NCI-H345 treated with DMSO at 0.1 percent for 48 hours (cell line): ENCODE results near the gene FMNL3.

ENCODE experiments used
- DNase-seq: peaks from one replicate; lab custom pipeline; 2025; ENCODE audit not compliant: unreplicated experiment; lab: John Stamatoyannopoulos, UW

The FMNL3 gene

DNA sequence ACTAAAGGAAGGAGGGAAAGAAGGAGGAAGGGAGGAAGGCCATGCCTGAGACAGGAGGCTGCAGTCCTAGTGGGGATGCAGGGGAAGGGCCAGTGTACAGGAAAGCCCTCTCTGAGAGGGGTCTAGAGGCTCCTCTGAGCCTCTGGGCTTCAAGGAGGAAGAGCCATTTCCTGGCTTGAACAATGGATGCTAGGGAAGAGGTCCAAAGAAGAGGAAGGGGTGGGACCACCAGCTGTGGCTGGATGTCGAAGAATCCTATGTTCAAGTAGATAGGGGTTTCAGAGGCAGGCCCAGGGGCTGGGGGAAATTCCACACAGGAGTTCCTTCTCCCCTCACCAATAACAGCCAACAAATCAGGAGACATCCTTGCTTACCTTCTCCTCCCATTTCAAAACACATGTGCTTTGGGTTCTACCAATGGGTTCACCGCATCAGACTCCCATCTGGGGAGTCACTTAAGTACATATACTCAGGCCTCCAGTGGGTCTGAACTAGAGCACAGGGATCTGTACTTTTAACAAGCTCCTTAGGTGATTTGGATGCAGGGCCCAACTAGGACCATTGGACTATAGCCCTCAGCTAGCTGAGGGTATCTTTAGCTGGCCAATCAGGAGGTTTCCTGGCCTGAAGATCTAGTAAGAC, 51.5 kb downstream of the FMNL3 start:
- DNase-seq: no peak

DNA sequence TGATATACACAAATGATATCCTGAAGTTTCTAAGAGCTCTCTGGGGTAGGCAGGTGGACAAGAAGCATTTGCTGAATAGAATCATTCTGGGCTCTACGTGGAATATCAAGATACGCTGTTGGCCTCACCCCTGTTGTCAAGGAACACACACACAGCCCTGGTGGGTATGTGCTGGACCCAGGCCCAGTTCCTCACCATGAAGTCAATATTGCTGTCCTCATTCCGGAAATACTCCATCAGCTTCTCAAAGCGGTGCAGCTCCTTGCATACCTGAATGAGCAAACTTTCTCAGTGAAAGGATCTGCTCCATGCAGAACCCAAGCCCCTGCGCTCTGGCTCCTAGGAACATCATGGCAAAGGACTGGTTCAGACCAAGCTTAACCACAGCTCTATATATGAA, 52.5 kb downstream of the FMNL3 start:
- DNase-seq: no peak

GRCh38 chr12:49652921-49653520, 54.2 kb downstream of the FMNL3 start:
- DNase-seq: no peak

DNA sequence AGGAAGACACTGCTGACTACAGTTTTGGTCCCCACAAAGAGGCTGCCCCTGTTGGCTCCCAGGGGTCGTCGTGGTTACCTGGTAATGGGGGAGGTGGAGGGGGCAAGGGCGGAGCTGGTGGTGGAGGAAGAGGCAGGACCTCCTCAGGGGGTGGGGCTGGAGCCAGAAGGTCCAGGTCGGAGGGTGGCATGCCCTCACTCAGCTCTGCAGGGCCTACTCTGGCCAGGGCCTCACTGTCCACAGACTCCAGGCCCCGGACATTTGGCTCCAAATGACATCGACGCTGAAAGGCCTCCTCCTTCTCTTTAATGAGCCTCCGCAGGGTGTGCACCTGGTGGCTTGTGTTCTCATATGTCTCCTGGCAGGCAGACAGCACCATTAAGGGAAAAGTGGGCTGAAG, 55.4 kb downstream of the FMNL3 start:
- DNase-seq: no peak

DNA sequence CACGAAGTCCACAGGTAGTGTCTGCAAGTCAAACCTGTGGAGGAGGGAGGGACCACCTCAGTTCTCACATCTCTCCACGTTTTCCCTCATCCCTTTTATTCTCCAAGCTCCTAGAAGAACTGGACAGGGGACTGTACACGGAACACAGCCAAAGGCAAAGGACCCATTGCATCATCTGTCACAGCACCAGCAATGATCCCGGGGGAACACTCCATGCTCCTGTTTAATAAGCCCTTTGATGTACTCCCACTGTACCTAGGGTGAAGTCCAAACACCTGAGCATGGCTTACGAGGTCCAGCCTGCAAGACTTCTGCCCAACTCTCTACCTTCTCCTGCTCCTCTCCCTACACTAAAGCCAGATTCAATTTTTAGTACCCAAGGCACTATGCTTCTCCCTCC, 57.3 kb downstream of the FMNL3 start:
- DNase-seq: no peak

GRCh38 chr12:49649445-49649844, 57.8 kb downstream of the FMNL3 start:
- no peak for DNase-seq

DNA sequence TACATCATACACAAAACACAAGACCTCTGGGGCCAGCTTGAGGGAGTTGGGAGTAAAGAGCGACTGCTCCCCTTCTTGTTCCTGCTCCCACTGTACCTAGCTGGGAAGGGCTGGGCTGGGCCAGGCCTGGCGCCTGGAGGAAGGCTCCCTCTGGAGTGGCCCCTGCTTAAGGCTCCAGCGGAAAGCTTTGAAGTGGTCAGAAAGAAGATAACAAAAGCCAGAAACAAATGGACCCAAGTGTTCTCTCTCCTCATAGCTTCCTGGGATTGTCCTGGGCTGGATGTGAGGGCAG, 58.5 kb downstream of the FMNL3 start:
- DNase-seq: no peak

GRCh38 chr12:49647827-49648711, 59.1 kb downstream of the FMNL3 start:
- no peak for DNase-seq

DNA sequence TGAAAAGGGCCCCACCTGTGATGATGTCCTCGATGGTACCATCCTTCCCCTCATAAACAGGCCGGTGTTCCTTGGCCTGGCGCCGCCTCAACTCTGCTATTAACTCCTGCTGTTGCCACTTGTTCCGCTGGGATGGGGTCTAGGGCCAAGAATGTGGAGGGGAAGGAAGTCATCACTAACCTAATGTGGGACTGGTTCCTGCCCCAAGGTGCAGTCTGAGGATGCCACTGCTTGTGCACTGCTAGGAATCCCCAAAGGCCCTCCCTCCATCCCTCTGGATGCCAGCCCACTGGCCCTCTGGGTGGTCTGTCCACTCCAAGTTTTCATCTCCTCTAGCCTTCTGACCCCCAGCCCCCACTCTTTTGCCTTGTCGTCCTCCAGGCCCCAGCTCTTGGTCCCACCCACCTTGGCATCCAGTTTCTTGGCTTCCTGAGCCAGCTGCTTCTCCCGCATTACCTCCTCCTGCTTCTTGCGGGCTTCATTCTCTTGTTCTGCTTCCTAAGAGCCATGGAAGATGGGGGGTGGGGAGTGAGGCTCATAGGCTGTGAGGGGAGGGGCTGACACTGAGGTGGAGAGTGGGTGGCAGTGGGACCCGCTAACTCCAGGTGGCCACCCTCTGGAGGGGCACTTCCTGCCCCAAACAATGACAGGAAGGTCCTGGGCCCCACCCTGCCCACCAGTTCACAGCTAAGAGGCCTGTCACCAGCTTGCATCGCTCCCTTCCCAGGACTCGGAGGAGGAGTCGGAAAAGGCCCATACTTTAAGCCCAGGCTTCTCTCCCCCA, 60.1 kb downstream of the FMNL3 start:
- DNase-seq: no peak

GRCh38 chr12:49646331-49646830, 60.8 kb downstream of the FMNL3 start:
- no peak for DNase-seq

DNA sequence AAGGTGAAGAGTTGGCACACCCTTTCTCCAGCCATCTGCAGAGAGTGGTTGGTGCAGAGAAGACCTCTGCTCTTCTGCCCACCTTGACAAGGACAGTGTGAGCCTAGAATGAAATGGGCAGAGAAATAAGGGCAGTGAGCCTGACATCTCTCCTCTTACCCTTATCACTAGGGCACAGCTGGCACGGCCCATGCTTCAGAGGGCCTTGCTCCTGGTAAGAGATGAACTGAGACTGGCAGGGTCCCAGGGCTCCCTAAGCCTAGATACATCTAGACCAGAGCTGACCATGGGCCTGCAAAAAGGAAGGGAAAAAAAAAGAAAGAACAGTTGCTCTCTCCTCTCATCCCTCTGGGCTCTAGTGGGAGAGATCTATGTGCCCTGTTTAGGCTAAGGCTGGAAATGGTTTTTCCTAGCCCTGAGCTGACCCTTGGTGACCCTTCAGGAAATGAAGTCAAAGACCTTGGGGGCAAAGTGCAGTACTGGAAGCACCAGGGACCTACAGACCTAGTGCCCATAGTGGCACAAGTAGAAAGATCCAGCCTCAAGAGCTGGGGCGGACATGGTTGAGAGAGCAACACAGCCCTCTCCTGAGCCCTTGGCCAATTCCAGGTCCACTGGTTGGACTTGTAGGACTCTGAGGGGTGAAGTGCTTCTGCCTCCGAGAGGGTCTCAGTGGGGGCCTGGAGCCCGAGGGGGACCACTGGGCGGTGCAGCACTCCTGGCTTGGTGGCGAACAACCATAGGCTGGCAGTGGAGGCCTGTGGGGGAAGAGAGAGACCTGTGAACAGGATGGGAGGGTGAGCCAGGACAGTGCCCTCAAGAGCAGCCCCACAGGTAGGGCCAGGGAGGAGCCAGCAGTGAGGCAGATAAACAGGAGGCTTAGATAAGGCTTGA, 61.8 kb downstream of the FMNL3 start:
- no peak for DNase-seq

DNA sequence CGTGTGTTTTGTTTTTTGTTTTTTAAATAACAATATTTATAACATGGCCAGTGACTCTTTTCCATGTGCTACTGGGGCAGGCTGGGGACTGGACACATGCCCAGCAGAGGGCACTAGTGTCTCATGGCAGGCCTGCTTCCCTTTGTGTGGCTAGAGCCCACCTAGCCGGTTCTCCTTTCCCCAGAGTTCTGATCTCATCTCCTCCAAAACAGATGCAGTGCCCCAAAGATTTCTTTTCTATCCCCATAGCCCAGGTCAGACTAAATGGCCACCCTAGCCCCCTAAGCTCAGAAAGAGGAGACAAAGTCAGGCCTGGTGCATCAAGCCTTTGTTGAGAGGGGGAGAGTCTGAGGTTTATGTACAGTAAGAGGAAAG, 62.6 kb downstream of the FMNL3 start:
- DNase-seq: no peak

DNA sequence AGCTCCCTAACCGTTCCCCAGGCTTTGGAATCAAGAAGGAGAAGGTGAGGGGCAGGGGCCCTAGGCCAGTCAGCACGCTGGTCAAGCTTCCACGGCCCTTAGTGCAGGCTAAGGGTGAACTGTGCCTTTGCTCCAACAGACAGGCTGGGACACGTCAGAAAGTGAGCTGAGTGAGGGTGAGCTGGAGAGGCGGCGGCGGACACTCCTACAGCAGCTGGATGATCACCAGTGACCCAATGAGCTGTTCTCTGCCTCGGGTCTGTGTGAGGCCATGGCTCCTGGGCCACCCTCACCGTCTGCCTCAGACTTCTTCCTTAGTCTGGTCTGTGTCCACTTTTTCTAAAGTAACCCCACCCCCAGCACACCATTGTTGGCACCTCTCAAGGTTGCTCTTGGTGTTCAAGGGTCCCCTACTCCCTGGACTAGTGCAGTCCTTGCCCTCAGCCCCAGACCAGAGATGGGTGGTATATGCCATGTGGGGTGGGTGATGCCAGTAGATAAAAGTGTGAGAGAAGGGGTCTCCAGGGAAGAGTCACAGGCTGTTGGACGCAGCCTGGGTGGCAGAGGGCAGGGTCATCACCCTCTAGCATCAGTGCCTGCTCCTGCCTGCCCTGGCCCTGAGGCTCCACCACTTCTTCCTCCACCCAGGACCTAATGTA, 63.1 kb downstream of the FMNL3 start:
- DNase-seq: no peak

DNA sequence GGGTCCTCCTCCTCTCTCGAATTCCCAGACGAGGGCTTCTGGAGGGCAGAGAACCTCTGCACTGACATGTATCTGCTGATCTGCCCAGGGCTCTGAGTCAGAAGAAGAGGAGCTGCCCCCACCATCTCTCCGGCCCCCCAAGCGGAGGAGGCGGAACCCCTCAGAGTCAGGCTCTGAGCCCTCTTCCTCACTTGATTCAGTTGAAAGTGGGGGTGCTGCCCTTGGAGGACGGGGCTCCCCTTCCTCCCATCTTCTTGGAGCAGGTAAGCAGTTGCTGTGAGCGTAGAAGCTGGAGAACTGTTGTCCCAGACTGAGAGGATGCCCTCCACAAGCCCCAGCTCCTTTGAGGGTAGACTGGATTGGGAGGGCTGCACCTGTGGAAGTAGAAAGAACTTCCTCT, 64.1 kb downstream of the FMNL3 start:
- DNase-seq: no peak

GRCh38 chr12:49642370-49642802, 64.8 kb downstream of the FMNL3 start:
- no peak for DNase-seq

DNA sequence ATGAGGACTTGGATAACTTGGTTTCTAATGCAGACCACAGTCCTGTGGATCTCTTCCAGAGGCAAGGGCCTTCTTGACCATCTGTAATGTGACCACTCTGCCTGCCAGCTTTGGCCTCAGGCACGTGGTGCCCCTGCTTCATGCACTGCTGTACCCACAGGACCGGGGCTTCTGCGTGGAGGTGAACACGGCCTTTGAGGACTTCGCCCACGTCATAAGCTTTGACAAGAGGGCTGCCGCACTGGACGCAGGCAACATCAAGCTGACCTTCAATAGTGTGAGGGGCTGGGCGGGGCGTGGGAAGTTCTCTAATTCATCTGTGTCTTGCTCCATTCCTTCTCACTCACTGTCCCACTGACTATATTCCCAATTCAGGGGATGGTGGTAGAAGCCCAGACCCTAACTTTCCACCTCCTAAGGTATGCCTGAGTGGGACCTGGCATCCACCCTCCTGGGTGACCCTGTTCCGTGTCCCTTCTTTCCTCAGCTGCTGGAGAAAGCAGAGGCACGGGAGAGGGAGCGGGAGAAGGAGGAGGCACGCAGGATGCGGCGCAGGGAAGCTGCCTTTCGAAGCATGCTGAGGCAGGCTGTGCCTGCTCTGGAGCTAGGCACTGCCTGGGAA, 65.3 kb downstream of the FMNL3 start:
- no peak for DNase-seq

GRCh38 chr12:49636979-49637755, 70.0 kb downstream of the FMNL3 start:
- DNase-seq: no peak

- DNase-seq: no peak
These were observed 70.6 kb downstream of the FMNL3 start for GRCh38 chr12:49636574-49636973.

- no peak for DNase-seq
These were observed 71.5 kb downstream of the FMNL3 start for GRCh38 chr12:49635656-49636055.
